Psoas muscle (tissue), 8 donors: ENCODE results near the gene IDH3G. TPM values are rescaled to one million over a fixed set of nuclear protein-coding genes. Genes with fewer than 3 reads are reported as not detected.

Source experiments
- ATAC-seq, 4 donors: fragments of 200-7000 bp; cut with Tn5 transposase; one replicate each; pipeline ENCODE4 v1.9.1; 2020; ENCODE audit warnings: moderate library complexity in 3 of 4, mild to moderate bottlenecking in 2 of 4
- DNase-seq, 2 donors: peaks; one replicate each; pipeline ENCODE4 v3.0.0-alpha.2; 2020
- H3K27ac ChIP-seq: fragments of 200-600 bp; one replicate; pipeline ENCODE4 v1.8.0; 2022
- H3K27me3 ChIP-seq, 3 donors: fragments of 200-600 bp in 1 of 3; one replicate each; pipeline versions ENCODE4 v1.6.1 to v1.8.0; 2013 to 2022; ENCODE audit warnings: low read length in 2 of 3, mild to moderate bottlenecking in 2 of 3, moderate library complexity in 1 of 3; ENCODE audit not compliant: insufficient read depth in 3 of 3
- H3K36me3 ChIP-seq, 2 donors: fragments of 200-600 bp in 1 of 2; one replicate each; pipeline versions ENCODE4 v1.6.1 to v1.8.0; 2013 to 2022; ENCODE audit warnings: low read depth in 1 of 2, mild to moderate bottlenecking in 1 of 2, moderate library complexity in 1 of 2; ENCODE audit not compliant: insufficient read depth in 1 of 2
- H3K4me1 ChIP-seq: fragments of 200-600 bp; one replicate; pipeline ENCODE4 v1.8.0; 2022
- H3K4me3 ChIP-seq: fragments of 200-600 bp; one replicate; pipeline ENCODE4 v1.8.0; 2022; ENCODE audit warnings: mild to moderate bottlenecking
- H3K9me3 ChIP-seq: fragments of 200-600 bp; one replicate; pipeline ENCODE4 v1.8.0; 2022
- WGBS, 3 donors: extraction: QIAGEN DNeasy Blood & Tissue Kit; methylation state at CpG; one replicate each; pipeline versions ENCODE4 v1.1.6 to v1.1.7; 2013; 5-methylcytosine and 5-hydroxymethylcytosine counted together
- intact Hi-C, 2 donors: fragments of 100-400 bp; cut with DNase I; formaldehyde crosslinking; loops; one replicate each; pipeline versions ENCODE4 v1.11.0 to v1.14.2; 2022
- polyA plus RNA-seq, 3 donors: library from polyadenylated mRNA; stranded (reverse); fragments of 200-250 nt; gene quantifications; one replicate each; pipeline ENCODE4 v1.2.3, GENCODE V29; 2013
- total RNA-seq, 4 donors: library from RNA; stranded (reverse); fragmentation: NEBNext Ultra II Directional in 2 of 4; extraction: Animal tissue kit (Norgen Biotek cat#: 25700) in 2 of 4; gene quantifications; one replicate each; pipeline versions ENCODE4 v1.2.1 to v1.2.4, GENCODE V29; 2021 to 2023
- TF ChIP-seq, protein P1 (sequence below): fragments of 200-600 bp; IDR thresholded peaks from one replicate; pipeline ENCODE4 v1.8.0; 2022; ENCODE audit warnings: antibody characterized with exemption
- donor health status: healthy with polysubstance abuse.
- donor health status: DM: no; HTN: no; CAD: no; lungs with moderate emphysema.
- donor health status: Bipolar disorder and iron deficiency.
- donor health status: healthy.
- donor health status: DM: yes; HTN: yes; CAD: no.
- donor health status: DM: no; HTN: no; CAD: no.
- donor health status: DM: no; HTN: no; CAD: no.
- donor health status: DM: yes; HTN: yes; CAD: no.

The IDH3G gene
- total and polyA plus RNA-seq, 7 donors = 25.0 to 56.9 (median 50.5) TPM

DNA sequence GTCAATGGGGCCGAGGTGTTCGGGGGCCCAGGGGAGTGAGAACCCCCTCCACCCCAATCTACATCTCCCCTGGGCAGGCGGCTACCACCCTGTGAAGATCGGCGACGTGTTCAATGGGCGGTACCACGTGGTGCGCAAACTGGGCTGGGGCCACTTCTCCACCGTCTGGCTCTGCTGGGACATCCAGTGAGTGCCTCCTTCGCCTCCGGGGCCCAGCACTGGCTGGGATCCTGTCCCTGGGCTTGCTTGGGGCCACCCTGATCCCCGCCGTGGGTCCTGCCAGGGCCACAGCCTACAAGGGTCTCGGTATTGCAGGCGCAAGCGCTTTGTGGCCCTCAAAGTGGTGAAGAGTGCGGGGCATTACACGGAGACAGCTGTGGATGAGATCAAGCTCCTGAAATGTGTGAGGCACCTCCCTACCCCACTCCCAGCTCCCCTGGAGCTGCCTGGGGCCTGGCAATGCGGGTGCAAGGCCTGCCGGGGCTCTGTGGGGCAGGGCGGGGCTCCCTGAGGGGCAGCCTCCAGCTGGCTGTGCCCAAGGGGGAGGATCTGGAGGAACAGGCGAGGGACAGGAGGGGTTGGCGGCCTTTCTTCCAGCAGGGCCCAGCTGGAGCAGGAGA lies 12.6 kb downstream of the IDH3G start:
- TF ChIP-seq, protein P1, sequence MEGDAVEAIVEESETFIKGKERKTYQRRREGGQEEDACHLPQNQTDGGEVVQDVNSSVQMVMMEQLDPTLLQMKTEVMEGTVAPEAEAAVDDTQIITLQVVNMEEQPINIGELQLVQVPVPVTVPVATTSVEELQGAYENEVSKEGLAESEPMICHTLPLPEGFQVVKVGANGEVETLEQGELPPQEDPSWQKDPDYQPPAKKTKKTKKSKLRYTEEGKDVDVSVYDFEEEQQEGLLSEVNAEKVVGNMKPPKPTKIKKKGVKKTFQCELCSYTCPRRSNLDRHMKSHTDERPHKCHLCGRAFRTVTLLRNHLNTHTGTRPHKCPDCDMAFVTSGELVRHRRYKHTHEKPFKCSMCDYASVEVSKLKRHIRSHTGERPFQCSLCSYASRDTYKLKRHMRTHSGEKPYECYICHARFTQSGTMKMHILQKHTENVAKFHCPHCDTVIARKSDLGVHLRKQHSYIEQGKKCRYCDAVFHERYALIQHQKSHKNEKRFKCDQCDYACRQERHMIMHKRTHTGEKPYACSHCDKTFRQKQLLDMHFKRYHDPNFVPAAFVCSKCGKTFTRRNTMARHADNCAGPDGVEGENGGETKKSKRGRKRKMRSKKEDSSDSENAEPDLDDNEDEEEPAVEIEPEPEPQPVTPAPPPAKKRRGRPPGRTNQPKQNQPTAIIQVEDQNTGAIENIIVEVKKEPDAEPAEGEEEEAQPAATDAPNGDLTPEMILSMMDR = no peak
- intact Hi-C loops = loop anchor here in 1 of 2 donors (5.0 kb wide), 1 partner anchor 186 kb away; no protein-coding TSS in a partner anchor
- Histone ChIP-seq H3K4me1 (no peaks in the 10 kb centered on the region), H3K9me3 (no peaks in the 10 kb centered on the region), H3K27ac (peak overlapping the region; percentile 87), H3K27me3 (no peaks in the 10 kb centered on the region), H3K36me3 (peaks cover 2 to 18% of the 10 kb centered on the region in 2 donors), H3K4me3 (peak overlapping the region; percentile 56)
- ATAC-seq = peak; percentile 64 to 83 (median 72)
- no peak for DNase-seq
- 15 to 49% (median 32%) methylated on average over 17 to 24 of the region's 24 CpGs for WGBS, 3 donors

DNA sequence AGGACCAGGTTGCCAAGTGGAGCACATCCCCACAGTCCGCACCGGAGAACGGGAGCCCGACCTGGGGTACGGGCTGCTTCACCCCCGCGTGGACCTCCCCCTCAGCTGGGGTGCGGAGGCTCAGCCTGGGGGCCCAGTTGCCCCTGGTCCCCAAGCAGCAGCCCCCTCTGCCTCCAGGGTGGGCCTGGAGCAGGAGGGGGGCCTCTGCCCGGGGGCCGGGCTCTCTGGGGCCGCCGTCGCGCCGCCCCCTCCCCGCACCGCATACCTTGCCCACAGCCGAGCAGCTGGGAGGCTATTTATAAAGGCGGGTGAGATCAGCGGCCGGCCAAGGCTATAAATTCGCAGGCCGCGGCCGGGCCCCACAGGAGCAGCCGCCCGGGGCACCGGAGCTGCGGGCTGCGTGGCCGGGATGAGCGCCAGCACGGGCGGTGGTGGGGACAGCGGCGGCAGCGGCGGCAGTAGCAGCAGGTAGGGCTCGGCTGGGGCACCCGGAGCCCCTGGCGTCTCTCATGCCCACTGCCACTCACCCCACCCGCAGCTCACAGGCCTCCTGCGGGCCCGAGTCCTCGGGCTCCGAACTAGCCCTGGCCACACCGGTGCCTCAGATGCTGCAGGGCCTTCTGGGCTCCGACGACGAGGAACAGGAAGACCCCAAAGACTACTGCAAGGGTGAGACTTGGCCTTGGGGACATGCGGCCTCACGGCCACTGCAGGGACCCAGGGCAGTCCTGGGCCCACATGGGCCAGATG lies 13.3 kb downstream of the IDH3G start, which contains the start of gene SRPK3:
Gene SRPK3, plus strand, starts transcription at position 364 of the 750 bp plus-strand sequence. Its CDS starts 46 bp downstream, at position 410.
- intact Hi-C loops = loop anchor here in 1 of 2 donors (5.0 kb wide), 1 partner anchor 186 kb away; no protein-coding TSS in a partner anchor
- Histone ChIP-seq H3K4me1 (no peaks in the 10 kb centered on the region), H3K27ac (peak within 1 kb of the TSS; percentile 87), H3K36me3 (peaks cover 2 to 12% of the 10 kb centered on the region in 2 donors), H3K9me3 (no peaks in the 10 kb centered on the region), H3K4me3 (peak within 1 kb of the TSS; percentile 56), H3K27me3 (no peaks in the 10 kb centered on the region)
- WGBS, 3 donors = 3 to 46% (median 5%) methylated on average over 11 to 52 of the region's 52 CpGs
- ATAC-seq = peak; percentile 76 to 86 (median 82)
- TF ChIP-seq, protein P1 = no peak
- DNase-seq = peak in 1 of 2 donors; percentile 83

DNA sequence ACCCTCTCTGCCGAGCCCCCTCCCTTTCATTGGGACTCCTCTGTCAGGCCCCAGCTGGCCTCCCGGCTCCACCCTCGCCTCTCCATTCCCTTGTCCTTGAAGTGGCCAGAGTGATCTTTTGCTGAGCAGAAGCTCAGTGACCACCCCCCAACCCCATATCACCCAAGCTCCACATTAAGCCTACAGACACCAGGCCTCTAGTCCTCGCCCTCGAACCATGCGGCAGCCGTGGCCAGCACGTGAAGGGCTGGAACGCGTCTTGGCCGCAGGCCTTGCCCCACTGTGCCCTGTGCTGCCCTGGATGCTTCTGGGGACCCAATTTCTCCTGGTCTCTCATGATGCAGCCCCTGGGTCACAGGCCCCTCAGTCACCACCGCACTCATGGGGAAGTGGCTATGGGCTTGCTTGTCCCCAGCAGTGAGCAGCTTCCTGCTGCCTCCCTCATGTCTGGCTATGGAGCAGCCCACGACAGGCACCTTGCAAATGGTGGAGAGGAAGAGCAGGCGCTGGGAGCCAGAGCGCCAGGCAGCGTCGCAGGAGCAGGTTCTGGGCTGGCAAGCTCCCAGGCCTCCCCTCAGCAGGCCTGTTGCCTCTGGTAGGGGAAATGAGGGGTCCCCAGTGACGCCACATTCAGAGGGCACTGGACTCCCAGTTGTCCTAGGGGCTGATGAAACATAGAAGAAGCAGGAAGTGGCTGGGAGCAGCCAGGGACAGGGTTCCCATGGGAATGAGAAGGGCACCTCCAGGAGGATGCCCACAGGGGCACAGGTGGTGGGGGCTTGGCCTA lies 14.1 kb downstream of the IDH3G start:
- no peaks in the 10 kb centered on the region for H3K4me1 ChIP-seq
- H3K27me3 ChIP-seq = no peaks in the 10 kb centered on the region
- peak overlapping the region; percentile 56 for H3K4me3 ChIP-seq
- WGBS, 3 donors = 62 to 79% (median 67%) methylated on average over 15 to 18 of the region's 18 CpGs
- H3K27ac ChIP-seq = peak overlapping the region; percentile 87
- peak; percentile 6 to 20 (median 12) for ATAC-seq
- no peak for DNase-seq
- peaks cover 2 to 9% of the 10 kb centered on the region in 2 donors for H3K36me3 ChIP-seq
- intact Hi-C loops = loop anchor here in 1 of 2 donors (5.0 kb wide), 1 partner anchor 187 kb away; no protein-coding TSS in a partner anchor
- H3K9me3 ChIP-seq = no peaks in the 10 kb centered on the region
- TF ChIP-seq, protein P1 = no peak

DNA sequence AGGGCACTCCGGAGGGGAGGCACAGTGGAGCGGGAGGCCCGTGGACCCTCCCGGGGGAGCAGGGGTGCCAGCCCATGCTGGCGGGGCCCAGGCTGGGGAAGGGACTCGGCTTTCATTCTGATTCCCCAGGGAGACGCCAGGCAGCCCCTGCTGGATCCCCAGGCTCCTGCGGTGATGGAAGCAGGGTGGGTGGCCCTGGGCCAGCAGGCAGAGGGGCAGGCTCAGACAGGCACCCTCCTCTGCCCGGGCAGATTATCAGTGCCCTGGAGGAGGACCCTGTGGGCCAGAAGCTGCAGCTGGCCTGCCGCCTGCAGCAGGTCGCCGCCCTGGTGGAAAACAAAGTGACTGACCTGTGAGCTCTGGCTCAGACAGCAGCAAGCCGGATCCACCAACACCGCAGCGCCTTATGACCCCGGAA lies 15.5 kb downstream of the IDH3G start:
- 52 to 74% methylated on average over 16 of the region's 16 CpGs; no CpG with 5 or more reads in 1 of the 3 donors for WGBS, 3 donors
- peak in 3 of 4 donors; percentile 21 to 36 (median 24) for ATAC-seq
- TF ChIP-seq, protein P1 = peak; percentile 30
- no peaks in the 10 kb centered on the region for H3K4me1 ChIP-seq
- intact Hi-C loops = no loop called here
- H3K36me3 ChIP-seq = peaks cover 0 to 2% of the 10 kb centered on the region in 2 donors
- DNase-seq = peak; percentile 21 to 68
- no peaks in the 10 kb centered on the region for H3K27me3 ChIP-seq
- H3K4me3 ChIP-seq = no peak overlapping the region
- no peaks in the 10 kb centered on the region for H3K9me3 ChIP-seq
- H3K27ac ChIP-seq = no peak overlapping the region
